ENCODE data around the gene KCNQ1. TPM values are rescaled to one million over a fixed set of nuclear protein-coding genes. Genes with fewer than 3 reads are reported as not detected.

Gene KCNQ1
- polyA plus RNA-seq, 1 experiment, result not detected

DNA sequence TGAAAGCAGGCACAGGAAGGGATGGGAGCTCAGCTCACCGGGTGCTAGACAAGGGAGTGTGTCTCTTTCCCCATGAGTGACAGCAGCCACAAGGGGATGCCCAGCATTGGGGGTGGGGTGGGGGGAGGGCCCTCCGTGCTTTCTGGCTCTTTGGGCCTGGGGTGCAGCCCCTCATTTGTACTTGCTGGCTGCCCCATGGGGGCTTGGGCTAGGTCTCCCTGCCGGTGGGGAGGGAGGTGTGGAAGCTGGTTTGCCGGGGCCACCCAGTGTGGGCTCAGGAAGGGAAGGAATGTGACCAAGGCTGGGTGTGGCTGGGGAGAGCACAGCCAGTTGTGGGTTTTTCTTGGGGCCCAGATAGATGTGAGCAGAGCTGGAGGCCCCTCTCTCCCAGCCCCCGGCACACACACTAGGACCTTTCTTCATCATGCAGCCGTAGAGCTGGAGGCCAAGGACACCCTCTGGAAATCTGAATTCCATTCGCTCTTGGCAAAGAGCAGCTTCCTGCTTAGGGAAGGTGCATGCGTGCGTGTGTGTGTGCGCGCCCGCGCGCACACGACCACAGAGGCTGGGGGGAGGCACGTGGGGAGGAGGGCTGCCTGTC, 229.2 kb downstream of the KCNQ1 start:
- TF ChIP-seq, protein P1, sequence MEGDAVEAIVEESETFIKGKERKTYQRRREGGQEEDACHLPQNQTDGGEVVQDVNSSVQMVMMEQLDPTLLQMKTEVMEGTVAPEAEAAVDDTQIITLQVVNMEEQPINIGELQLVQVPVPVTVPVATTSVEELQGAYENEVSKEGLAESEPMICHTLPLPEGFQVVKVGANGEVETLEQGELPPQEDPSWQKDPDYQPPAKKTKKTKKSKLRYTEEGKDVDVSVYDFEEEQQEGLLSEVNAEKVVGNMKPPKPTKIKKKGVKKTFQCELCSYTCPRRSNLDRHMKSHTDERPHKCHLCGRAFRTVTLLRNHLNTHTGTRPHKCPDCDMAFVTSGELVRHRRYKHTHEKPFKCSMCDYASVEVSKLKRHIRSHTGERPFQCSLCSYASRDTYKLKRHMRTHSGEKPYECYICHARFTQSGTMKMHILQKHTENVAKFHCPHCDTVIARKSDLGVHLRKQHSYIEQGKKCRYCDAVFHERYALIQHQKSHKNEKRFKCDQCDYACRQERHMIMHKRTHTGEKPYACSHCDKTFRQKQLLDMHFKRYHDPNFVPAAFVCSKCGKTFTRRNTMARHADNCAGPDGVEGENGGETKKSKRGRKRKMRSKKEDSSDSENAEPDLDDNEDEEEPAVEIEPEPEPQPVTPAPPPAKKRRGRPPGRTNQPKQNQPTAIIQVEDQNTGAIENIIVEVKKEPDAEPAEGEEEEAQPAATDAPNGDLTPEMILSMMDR (IDR thresholded peaks at IDR 0.05; ENCODE audit: low read depth, low read length), result no peak
- POLR2A ChIA-PET, result no interaction called here
- CTCF ChIA-PET, result no interaction called here
- Histone ChIP-seq H3K9me3 (ENCODE audit: control insufficient read depth, insufficient read depth, low read length) (no peaks in the 10 kb centered on the region; the same call in 1 of the 2 replicates), H3K27ac (ENCODE audit: low read depth, low read length) (no peak overlapping the region), H3K4me3 (ENCODE audit: low read depth, low read length) (no peak overlapping the region), H3K27me3 (ENCODE audit: control insufficient read depth, insufficient read depth, low read length) (peaks cover 4% of the 10 kb centered on the region)
- DNase-seq (ENCODE audit: low read depth, low spot score), result no peak

DNA sequence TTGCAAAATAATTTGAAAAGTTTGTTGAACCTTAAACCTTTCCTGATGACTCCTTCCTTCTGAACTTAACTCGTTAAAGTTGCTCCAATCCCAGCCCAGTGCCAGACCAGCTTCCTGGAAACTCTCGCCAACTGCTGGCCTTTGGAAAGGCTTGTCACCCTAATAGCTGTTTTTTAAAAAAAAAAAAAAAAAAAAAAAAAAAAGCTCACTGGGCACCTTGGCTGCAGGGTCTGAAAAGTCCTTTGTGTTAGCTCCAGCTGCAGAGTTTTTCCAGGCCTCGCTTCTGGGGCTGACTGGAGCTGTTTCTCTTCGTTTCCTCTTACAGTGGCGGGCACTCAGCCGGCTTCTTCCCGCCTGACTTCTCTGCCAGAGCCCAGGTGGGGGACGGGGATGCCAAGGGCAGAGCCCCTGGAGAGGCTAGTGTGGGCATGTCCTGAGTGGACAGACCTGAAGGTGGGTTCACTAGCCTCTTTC, 229.9 kb downstream of the KCNQ1 start:
- no peaks in the 10 kb centered on the region; the same call in 1 of the 2 replicates for H3K9me3 ChIP-seq (ENCODE audit: control insufficient read depth, insufficient read depth, low read length)
- DNase-seq (ENCODE audit: low read depth, low spot score), result no peak
- H3K27ac ChIP-seq (ENCODE audit: low read depth, low read length), result no peak overlapping the region
- H3K4me3 ChIP-seq (ENCODE audit: low read depth, low read length), result no peak overlapping the region
- TF ChIP-seq, protein P1 (IDR thresholded peaks at IDR 0.05; ENCODE audit: low read depth, low read length), result no peak
- ChIA-PET CTCF (no interaction called here), POLR2A (no interaction called here)
- peaks cover 6% of the 10 kb centered on the region for H3K27me3 ChIP-seq (ENCODE audit: control insufficient read depth, insufficient read depth, low read length)

DNA sequence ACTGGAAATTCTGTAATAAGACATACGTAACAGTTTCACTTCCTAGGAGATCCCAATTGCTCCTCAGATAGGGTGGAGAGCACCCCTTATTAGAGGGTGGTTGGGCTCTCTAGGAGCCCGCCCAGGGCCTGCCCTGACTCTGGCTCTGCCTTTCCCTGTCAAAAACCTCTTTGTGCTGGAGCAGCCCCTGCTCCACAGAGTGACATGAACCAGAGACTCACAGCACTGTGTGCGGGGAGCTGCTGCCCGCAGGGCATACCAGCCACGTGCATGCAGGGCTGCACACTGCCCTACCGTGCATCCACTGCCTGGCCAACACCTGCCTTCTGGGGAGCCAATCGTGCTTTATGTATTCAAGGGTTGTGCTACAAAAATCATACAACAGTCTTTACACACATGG, 230.7 kb downstream of the KCNQ1 start:
- TF ChIP-seq, protein P1 (IDR thresholded peaks at IDR 0.05; ENCODE audit: low read depth, low read length), result no peak
- CTCF ChIA-PET, result no interaction called here
- H3K27me3 ChIP-seq (ENCODE audit: control insufficient read depth, insufficient read depth, low read length), result peaks cover 6% of the 10 kb centered on the region
- POLR2A ChIA-PET, result no interaction called here
- H3K27ac ChIP-seq (ENCODE audit: low read depth, low read length), result no peak overlapping the region
- no peak overlapping the region for H3K4me3 ChIP-seq (ENCODE audit: low read depth, low read length)
- H3K9me3 ChIP-seq (ENCODE audit: control insufficient read depth, insufficient read depth, low read length), result no peaks in the 10 kb centered on the region; the same call in 1 of the 2 replicates
- DNase-seq (ENCODE audit: low read depth, low spot score), result no peak

DNA sequence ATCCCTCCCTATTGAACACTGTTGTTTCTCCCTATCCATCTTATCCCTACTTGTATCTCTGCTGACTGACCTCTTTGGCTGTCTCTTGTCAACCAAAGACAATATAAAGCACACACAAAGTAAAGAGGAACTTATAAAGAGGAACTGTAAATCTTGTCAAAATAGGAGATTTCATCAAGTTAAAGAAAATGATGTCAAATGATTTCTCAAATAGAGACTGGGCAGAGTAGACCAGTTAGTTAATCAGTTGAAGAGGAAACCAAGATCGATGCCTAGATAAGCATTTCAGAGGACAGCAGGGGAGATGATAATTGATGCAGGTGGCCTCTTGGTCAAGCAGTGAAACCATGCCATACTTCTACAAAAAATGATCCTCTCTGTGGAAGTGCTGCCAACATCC, 232.3 kb downstream of the KCNQ1 start:
- Histone ChIP-seq H3K9me3 (ENCODE audit: control insufficient read depth, insufficient read depth, low read length) (no peaks in the 10 kb centered on the region; the same call in 1 of the 2 replicates), H3K27me3 (ENCODE audit: control insufficient read depth, insufficient read depth, low read length) (peaks cover 2% of the 10 kb centered on the region), H3K27ac (ENCODE audit: low read depth, low read length) (no peak overlapping the region), H3K4me3 (ENCODE audit: low read depth, low read length) (no peak overlapping the region)
- no peak for DNase-seq (ENCODE audit: low read depth, low spot score)
- TF ChIP-seq, protein P1 (IDR thresholded peaks at IDR 0.05; ENCODE audit: low read depth, low read length), result no peak
- POLR2A ChIA-PET, result no interaction called here
- CTCF ChIA-PET, result interaction anchor here (1.1 kb wide), 1 partner anchor 211 kb away, joined by 4 read pairs; no protein-coding TSS in a partner anchor

DNA sequence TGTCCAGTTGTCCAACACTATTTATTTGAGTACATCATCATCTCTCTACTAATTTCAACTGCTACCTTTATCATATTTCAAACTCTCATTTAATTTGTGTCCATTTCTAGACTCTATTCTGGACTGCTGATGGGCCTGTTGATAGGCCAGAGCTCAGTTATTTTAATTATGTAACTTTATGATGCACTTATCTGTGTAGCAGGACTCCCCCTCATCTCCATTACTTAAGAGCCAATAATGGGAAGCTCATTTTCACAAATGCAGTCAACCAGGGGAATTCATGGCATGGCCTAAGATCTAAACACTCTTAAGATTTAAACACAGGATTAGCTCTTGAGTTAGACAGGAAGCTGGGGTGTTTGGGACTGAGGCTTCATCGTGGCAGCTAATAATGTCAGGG, 233.6 kb downstream of the KCNQ1 start:
- Histone ChIP-seq H3K27ac (ENCODE audit: low read depth, low read length) (no peak overlapping the region), H3K27me3 (ENCODE audit: control insufficient read depth, insufficient read depth, low read length) (peaks cover 5% of the 10 kb centered on the region), H3K4me3 (ENCODE audit: low read depth, low read length) (no peak overlapping the region), H3K9me3 (ENCODE audit: control insufficient read depth, insufficient read depth, low read length) (no peaks in the 10 kb centered on the region; the same call in 1 of the 2 replicates)
- TF ChIP-seq, protein P1 (IDR thresholded peaks at IDR 0.05; ENCODE audit: low read depth, low read length), result no peak
- ChIA-PET POLR2A (interaction anchor here (1.4 kb wide), 1 partner anchor 207 kb away, joined by 3 read pairs; the partner anchor contains the start of gene CDKN1C), CTCF (no interaction called here)
- no peak for DNase-seq (ENCODE audit: low read depth, low spot score)

Measured in AG04450 (cell line).